ENCODE data around the gene SEMA6A. TPM values are rescaled to one million over a fixed set of nuclear protein-coding genes. Genes with fewer than 3 reads are reported as not detected.
A peak's percentile ranks its signal among the peaks of the same experiment; 100 is the strongest.

Gene SEMA6A
- polyA plus RNA-seq, 2 of the 4 experiments (the other 2 are of a cell fraction): 0.01 TPM; not detected in 1

DNA sequence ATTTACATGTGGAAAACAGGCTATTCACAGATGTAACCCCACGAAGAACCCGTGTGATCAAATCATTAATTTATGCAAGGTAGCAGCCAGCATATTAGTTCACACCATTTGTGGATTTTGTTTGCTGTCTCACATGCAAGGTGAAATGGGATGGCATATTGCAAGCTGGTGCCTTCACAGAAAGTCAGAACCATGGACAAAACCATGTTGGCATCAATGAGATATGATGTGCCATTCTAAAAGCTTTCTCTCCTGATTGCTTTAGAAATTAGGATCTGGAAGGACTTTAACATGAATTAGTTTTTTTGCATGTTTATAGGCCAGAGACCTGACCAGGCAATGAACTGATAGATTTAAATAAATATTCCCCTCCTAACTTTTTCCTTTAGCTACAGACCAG, 129.3 kb downstream of the SEMA6A start:
- H3K4me2 ChIP-seq: no peak overlapping the region
- 78% methylated on average over 2 of the region's 2 CpGs for WGBS (ENCODE audit: missing lambda C conversion rate)
- CTCF ChIA-PET: no interaction called here

DNA sequence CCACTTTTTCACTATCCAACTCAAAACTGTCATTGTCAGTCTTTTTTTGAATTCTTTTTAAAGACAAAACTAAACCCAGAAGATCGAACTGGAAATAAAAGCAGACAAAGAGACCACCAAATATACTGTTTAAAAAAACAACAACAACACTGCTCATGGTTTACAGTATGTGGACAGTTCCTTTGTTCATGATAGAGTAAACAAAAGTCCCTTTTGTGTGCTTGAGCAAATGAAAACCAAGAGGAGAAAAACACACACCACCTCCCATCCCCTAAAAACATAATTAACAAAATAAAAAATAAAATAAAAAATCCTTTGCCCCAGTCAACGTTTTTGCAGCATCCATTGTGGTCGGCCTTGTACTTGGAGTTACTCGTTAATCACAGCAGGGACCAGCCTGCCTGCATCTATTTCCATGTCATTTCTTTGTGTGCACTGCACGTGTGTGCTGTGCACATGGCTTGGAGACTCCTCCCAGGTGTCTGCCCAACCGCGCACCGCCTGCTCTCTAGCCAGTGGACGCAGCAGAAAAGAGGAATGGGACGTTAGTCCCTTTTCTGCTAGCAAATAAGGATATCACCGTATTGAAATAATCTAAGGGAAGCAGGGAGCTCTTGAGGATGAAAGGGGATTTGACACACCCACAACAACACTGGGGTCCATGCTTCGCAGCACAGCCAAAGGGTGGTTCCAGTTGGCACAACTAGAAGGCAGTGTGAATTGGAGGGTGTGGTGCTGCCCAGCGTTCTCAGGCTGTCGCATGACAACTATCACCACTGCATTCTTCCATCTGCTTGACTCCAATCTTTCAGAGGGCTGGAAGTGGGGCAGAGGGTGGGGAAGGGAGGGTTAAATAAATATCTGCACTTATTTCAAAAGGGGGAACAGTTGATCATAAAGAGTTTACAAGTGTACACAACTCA, 130.0 kb downstream of the SEMA6A start:
- DNase-seq (ENCODE audit: low read depth in 1 of 2, low spot score in 1 of 2) (no peak), FAIRE-seq (no peak), ATAC-seq (no peak)
- Histone ChIP-seq H3K4me1 (no peaks in the 10 kb centered on the region), H3K9me3 (no peaks in the 10 kb centered on the region), H3K27ac (no peak overlapping the region), H3K4me3 (no peak overlapping the region), H3K4me2 (no peak overlapping the region)
- WGBS (ENCODE audit: missing lambda C conversion rate): 46% methylated on average over 14 of the region's 14 CpGs
- ChIA-PET CTCF (no interaction called here), POLR2A (no interaction called here)
- TF ChIP-seq SMC3 (IDR thresholded peaks at IDR 0.05) (no peak), BHLHE40 (IDR thresholded peaks at IDR 0.05; ENCODE audit: low read depth, low read length) (no peak), ZFP36 (IDR thresholded peaks at IDR 0.05; ENCODE audit: borderline replicate concordance, partially characterized antibody) (no peak), MAZ (IDR thresholded peaks at IDR 0.05; ENCODE audit: borderline replicate concordance, low read depth, low read length) (no peak), KDM5A (IDR thresholded peaks at IDR 0.05) (no peak), EHF (CRISPR knock-in tag; IDR thresholded peaks at IDR 0.05) (no peak), EHMT2 (IDR thresholded peaks at IDR 0.05; ENCODE audit: low read depth) (no peak), CBX8 (IDR thresholded peaks at IDR 0.05) (no peak), POLR2AphosphoS2 (conservative IDR thresholded peaks at IDR 0.05; ENCODE audit: low read length) (no peak), HOXA7 (CRISPR knock-in tag; IDR thresholded peaks at IDR 0.05) (no peak), ZSCAN20 (CRISPR knock-in tag; IDR thresholded peaks at IDR 0.05) (no peak), HOXB13 (CRISPR knock-in tag; IDR thresholded peaks at IDR 0.05; ENCODE audit: low read depth) (no peak), CHD4 (IDR thresholded peaks at IDR 0.05; ENCODE audit: borderline replicate concordance) (no peak), RAD21 (conservative IDR thresholded peaks at IDR 0.05 in 1 of 2, IDR thresholded peaks at IDR 0.05 in 1 of 2) (no peak), MYC (IDR thresholded peaks at IDR 0.05; ENCODE audit: borderline replicate concordance, low read length) (no peak)
- TF ChIP-seq, protein P1, sequence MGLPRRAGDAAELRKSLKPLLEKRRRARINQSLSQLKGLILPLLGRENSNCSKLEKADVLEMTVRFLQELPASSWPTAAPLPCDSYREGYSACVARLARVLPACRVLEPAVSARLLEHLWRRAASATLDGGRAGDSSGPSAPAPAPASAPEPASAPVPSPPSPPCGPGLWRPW (IDR thresholded peaks at IDR 0.05): no peak
- TF ChIP-seq, protein P2, sequence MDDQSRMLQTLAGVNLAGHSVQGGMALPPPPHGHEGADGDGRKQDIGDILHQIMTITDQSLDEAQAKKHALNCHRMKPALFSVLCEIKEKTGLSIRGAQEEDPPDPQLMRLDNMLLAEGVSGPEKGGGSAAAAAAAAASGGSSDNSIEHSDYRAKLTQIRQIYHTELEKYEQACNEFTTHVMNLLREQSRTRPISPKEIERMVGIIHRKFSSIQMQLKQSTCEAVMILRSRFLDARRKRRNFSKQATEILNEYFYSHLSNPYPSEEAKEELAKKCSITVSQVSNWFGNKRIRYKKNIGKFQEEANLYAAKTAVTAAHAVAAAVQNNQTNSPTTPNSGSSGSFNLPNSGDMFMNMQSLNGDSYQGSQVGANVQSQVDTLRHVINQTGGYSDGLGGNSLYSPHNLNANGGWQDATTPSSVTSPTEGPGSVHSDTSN (IDR thresholded peaks at IDR 0.05): no peak

More for the DNA sequence above, 129.3 kb downstream of the SEMA6A start:
- Histone ChIP-seq H3K4me3 (no peak overlapping the region), H3K4me1 (no peaks in the 10 kb centered on the region), H3K27ac (no peak overlapping the region), H3K9me3 (no peaks in the 10 kb centered on the region)
- TF ChIP-seq ZSCAN20 (CRISPR knock-in tag; IDR thresholded peaks at IDR 0.05) (no peak), HOXA7 (CRISPR knock-in tag; IDR thresholded peaks at IDR 0.05) (no peak), CBX2 (IDR thresholded peaks at IDR 0.05; ENCODE audit: borderline replicate concordance, low read depth) (no peak), EP300 (IDR thresholded peaks at IDR 0.05) (no peak), ZFP36 (IDR thresholded peaks at IDR 0.05; ENCODE audit: borderline replicate concordance, partially characterized antibody) (no peak), FOXS1 (CRISPR knock-in tag; IDR thresholded peaks at IDR 0.05) (no peak)
- TF ChIP-seq, protein P3, sequence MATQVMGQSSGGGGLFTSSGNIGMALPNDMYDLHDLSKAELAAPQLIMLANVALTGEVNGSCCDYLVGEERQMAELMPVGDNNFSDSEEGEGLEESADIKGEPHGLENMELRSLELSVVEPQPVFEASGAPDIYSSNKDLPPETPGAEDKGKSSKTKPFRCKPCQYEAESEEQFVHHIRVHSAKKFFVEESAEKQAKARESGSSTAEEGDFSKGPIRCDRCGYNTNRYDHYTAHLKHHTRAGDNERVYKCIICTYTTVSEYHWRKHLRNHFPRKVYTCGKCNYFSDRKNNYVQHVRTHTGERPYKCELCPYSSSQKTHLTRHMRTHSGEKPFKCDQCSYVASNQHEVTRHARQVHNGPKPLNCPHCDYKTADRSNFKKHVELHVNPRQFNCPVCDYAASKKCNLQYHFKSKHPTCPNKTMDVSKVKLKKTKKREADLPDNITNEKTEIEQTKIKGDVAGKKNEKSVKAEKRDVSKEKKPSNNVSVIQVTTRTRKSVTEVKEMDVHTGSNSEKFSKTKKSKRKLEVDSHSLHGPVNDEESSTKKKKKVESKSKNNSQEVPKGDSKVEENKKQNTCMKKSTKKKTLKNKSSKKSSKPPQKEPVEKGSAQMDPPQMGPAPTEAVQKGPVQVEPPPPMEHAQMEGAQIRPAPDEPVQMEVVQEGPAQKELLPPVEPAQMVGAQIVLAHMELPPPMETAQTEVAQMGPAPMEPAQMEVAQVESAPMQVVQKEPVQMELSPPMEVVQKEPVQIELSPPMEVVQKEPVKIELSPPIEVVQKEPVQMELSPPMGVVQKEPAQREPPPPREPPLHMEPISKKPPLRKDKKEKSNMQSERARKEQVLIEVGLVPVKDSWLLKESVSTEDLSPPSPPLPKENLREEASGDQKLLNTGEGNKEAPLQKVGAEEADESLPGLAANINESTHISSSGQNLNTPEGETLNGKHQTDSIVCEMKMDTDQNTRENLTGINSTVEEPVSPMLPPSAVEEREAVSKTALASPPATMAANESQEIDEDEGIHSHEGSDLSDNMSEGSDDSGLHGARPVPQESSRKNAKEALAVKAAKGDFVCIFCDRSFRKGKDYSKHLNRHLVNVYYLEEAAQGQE (IDR thresholded peaks at IDR 0.05): peak; percentile 46; the same call in 1 of the 2 replicates
- TF ChIP-seq, protein P2 (IDR thresholded peaks at IDR 0.05): no peak
- ATAC-seq (no peak), DNase-seq (ENCODE audit: low read depth in 1 of 2, low spot score in 1 of 2) (no peak), FAIRE-seq (no peak)
- POLR2A ChIA-PET: no interaction called here

Data from A549 (cell line).